HepG2 (cell line): Measurements from ENCODE around the gene SCAF8. TPM values are rescaled to one million over a fixed set of nuclear protein-coding genes. Genes with fewer than 3 reads are reported as not detected.

Experiments
- ATAC-seq: fragments of 200-7000 bp; cut with Tn5 transposase; 3 replicates; pipeline ENCODE4 v1.9.1; 2020; ENCODE audit warnings: mild to moderate bottlenecking, moderate library complexity
- BruUV-seq: library from RNA; stranded (reverse); fragments of 400-500 nt; replicated peaks from 2 replicates; lab custom pipeline; 2021; lab: Mats Ljungman, UMichigan
- CTCF ChIA-PET: fragments of 300-600 bp; formaldehyde crosslinking; extraction: SDS; loops from one replicate; lab custom pipeline; 2021; ENCODE audit warnings: low total read pairs, inconsistent platforms, low intra/inter-chr PET ratio; lab: Yijun Ruan, JAX
- POLR2A ChIA-PET: fragments of 350-600 bp; sonication (Branson Sonifier 250); formaldehyde crosslinking; loops from one replicate; lab custom pipeline; 2020; ENCODE audit warnings: antibody characterized with exemption, inconsistent platforms; lab: Yijun Ruan, JAX
- DNase-seq: peaks from one replicate; pipeline ENCODE4 v3.0.0-alpha.2; 2015; ENCODE audit warnings: low spot score
- FAIRE-seq: peaks from 3 replicates; lab custom pipeline; 2011; peaks lifted over from hg19 to GRCh38; lab: Jason Lieb, UNC
- H2AFZ ChIP-seq: one replicate; pipeline ENCODE4 v1.6.1; 2011; ENCODE audit warnings: low read length, inconsistent platforms
- H3K27ac ChIP-seq: fragments of 300-600 bp; 3 replicates; pipeline ENCODE4 v1.8.0; 2011; ENCODE audit warnings: mixed run types, mild to moderate bottlenecking, mixed read lengths, low read length, inconsistent platforms; ENCODE audit not compliant: insufficient read depth; ENCODE audit errors: extremely low read length
- H3K27me3 ChIP-seq, 2 experiments: fragments of 200-600 bp in 1 of 2; 2 replicates in 1 of 2; 3 replicates in 1 of 2; pipeline versions ENCODE4 v1.6.0 to v1.8.0; 2011; ENCODE audit warnings: low read length in 2 of 2, mild to moderate bottlenecking in 2 of 2, moderate library complexity in 2 of 2, inconsistent platforms in 1 of 2; ENCODE audit not compliant: insufficient read depth in 2 of 2, control insufficient read depth in 1 of 2
- H3K36me3 ChIP-seq, 2 experiments: fragments of 200-600 bp in 1 of 2; replicated peaks in 1 of 2; 2 replicates in 1 of 2; 3 replicates in 1 of 2; pipeline versions ENCODE4 v1.5.1 to v1.8.0; 2011; ENCODE audit warnings: low read length in 2 of 2, inconsistent platforms in 1 of 2; ENCODE audit not compliant: insufficient read depth in 2 of 2, control insufficient read depth in 1 of 2
- H3K4me1 ChIP-seq: 2 replicates; pipeline ENCODE4 v1.5.1; 2012; ENCODE audit warnings: low read length, inconsistent platforms; ENCODE audit not compliant: insufficient read depth
- H3K4me2 ChIP-seq: 2 replicates; pipeline ENCODE4 v1.6.0; 2011; ENCODE audit warnings: low read depth, low read length, inconsistent platforms
- H3K4me3 ChIP-seq, 3 experiments: fragments of 200-600 bp in 1 of 3; sonication (generic), shearing (Covaris generic) in 1 of 3; replicated peaks in 1 of 3; 2 replicates each; pipeline ENCODE4 v1.5.1; 2011 to 2016; ENCODE audit warnings: low read length in 3 of 3, inconsistent platforms in 2 of 3, low read depth in 2 of 3, mild to moderate bottlenecking in 2 of 3, control low read depth in 1 of 3, mixed read lengths in 1 of 3; ENCODE audit not compliant: insufficient read depth in 1 of 3
- H3K79me2 ChIP-seq: one replicate; pipeline ENCODE4 v1.6.1; 2011; ENCODE audit warnings: low read length, inconsistent platforms; ENCODE audit not compliant: insufficient read depth
- H3K9ac ChIP-seq: 2 replicates; pipeline ENCODE4 v1.6.0; 2011; ENCODE audit warnings: mild to moderate bottlenecking, low read depth, low read length, inconsistent platforms; ENCODE audit not compliant: insufficient read depth
- H3K9me3 ChIP-seq: 2 replicates; pipeline ENCODE4 v1.5.1; 2012; ENCODE audit warnings: mild to moderate bottlenecking, low read length
- H4K20me1 ChIP-seq: 2 replicates; pipeline ENCODE4 v1.6.0; 2011; ENCODE audit warnings: inconsistent platforms, mild to moderate bottlenecking, low read length, moderate library complexity; ENCODE audit not compliant: insufficient read depth
- CCAR2 ChIP-seq: fragments of 200-400 bp; formaldehyde crosslinking; optimal IDR thresholded peaks from 2 replicates; pipeline ENCODE3; 2018; ENCODE audit warnings: low read depth, mild to moderate bottlenecking, low read length, moderate library complexity
- EEA1 ChIP-seq: sonication (generic); formaldehyde crosslinking; IDR thresholded peaks from 2 replicates; pipeline ENCODE4 v1.5.1; 2020; ENCODE audit warnings: mild to moderate bottlenecking, missing genetic modification reagents, borderline replicate concordance
- FIP1L1 ChIP-seq: fragments of 200-400 bp; formaldehyde crosslinking; IDR thresholded peaks from 2 replicates; pipeline ENCODE4 v1.6.1; 2018; ENCODE audit warnings: low read depth, mild to moderate bottlenecking, low read length, moderate library complexity, borderline replicate concordance; ENCODE audit not compliant: insufficient read depth
- FOSL1 ChIP-seq: sonication (generic); formaldehyde crosslinking; IDR thresholded peaks from 2 replicates; pipeline ENCODE4 v1.9.0; 2021; ENCODE audit warnings: missing genetic modification reagents, borderline replicate concordance
- GLI4 ChIP-seq: sonication (generic); formaldehyde crosslinking; IDR thresholded peaks from 2 replicates; pipeline ENCODE4 v1.5.1; 2020; ENCODE audit warnings: missing genetic modification reagents, mild to moderate bottlenecking, moderate library complexity, borderline replicate concordance
- HES4 ChIP-seq: sonication (generic); formaldehyde crosslinking; IDR thresholded peaks from 2 replicates; pipeline ENCODE4 v1.9.0; 2021; ENCODE audit warnings: mild to moderate bottlenecking, missing genetic modification reagents, borderline replicate concordance
- NR1H2 ChIP-seq: sonication (generic); formaldehyde crosslinking; IDR thresholded peaks from 2 replicates; pipeline ENCODE4 v1.8.1; 2022; ENCODE audit warnings: low read depth, missing genetic modification reagents, borderline replicate concordance
- ZFP36 ChIP-seq: fragments of 150-350 bp; IDR thresholded peaks from 2 replicates; pipeline ENCODE4 v1.6.1; 2018; ENCODE audit warnings: borderline replicate concordance, low read length, low read depth; ENCODE audit not compliant: partially characterized antibody
- ZMYM4 ChIP-seq: sonication (generic); formaldehyde crosslinking; IDR thresholded peaks from 2 replicates; pipeline ENCODE4 v1.8.1; 2023; ENCODE audit warnings: mild to moderate bottlenecking, missing genetic modification reagents
- ZNF761 ChIP-seq: sonication (generic); formaldehyde crosslinking; conservative IDR thresholded peaks from 2 replicates; pipeline ENCODE4 v1.4.0; 2020; ENCODE audit warnings: mild to moderate bottlenecking, missing genetic modification reagents
- WGBS: methylation state at CpG from one replicate; pipeline ENCODE4 v1.1.6; 2017; ENCODE audit warnings: low lambda C conversion rate; 5-methylcytosine and 5-hydroxymethylcytosine counted together
- in situ Hi-C: cut with HindIII; loops from 2 replicates; pipeline ENCODE4 v1.10.0; 2017; ENCODE audit warnings: low pct_unique_long_range_greater_than_20kb; ENCODE audit not compliant: extremely low pct_ligation_motif_present
- intact Hi-C: fragments of 100-400 bp; cut with micrococcal nuclease; formaldehyde crosslinking; loops from one replicate; pipeline ENCODE4 v1.10.0; 2022; ENCODE audit not compliant: unreplicated experiment
- polyA plus RNA-seq, 8 experiments: library from polyadenylated mRNA; depleted of rRNA in 3 of 8; stranded (reverse) in 7 of 8; unstranded in 1 of 8; fragments of >200 nt; fragmentation: Illumina TruSeq in 4 of 8; extraction: Trizol in 4 of 8; gene quantifications; 2 replicates each; pipeline versions ENCODE4 v1.2.1 to v1.2.3, GENCODE V29; 2011 to 2016; ENCODE audit warnings: low read depth in 4 of 8, missing spikeins in 1 of 8, mixed read lengths in 1 of 8; ENCODE audit not compliant: insufficient read depth in 1 of 8
- total RNA-seq, 5 experiments: library from RNA; depleted of rRNA; stranded (reverse); fragments of >200 nt; fragmentation: Illumina TruSeq; extraction: Trizol; gene quantifications; 2 replicates each; pipeline ENCODE4 v1.2.3, GENCODE V29; 2016; ENCODE audit warnings: low read depth in 1 of 5
- TF ChIP-seq, protein P1 (sequence below): sonication (generic); formaldehyde crosslinking; IDR thresholded peaks from 2 replicates; pipeline ENCODE4 v1.8.1; 2022; ENCODE audit warnings: low read depth, mild to moderate bottlenecking, missing genetic modification reagents
- TF ChIP-seq, protein P2 (sequence below): sonication (generic); formaldehyde crosslinking; IDR thresholded peaks from 2 replicates; pipeline ENCODE4 v1.5.0; 2020; ENCODE audit warnings: mild to moderate bottlenecking, missing genetic modification reagents, borderline replicate concordance

The SCAF8 gene
- total and polyA plus RNA-seq, 2 of the 13 experiments (the other 11 are each of a cell fraction or from before 2014, with no cell fraction given) = 15.3 to 40.8 TPM

DNA sequence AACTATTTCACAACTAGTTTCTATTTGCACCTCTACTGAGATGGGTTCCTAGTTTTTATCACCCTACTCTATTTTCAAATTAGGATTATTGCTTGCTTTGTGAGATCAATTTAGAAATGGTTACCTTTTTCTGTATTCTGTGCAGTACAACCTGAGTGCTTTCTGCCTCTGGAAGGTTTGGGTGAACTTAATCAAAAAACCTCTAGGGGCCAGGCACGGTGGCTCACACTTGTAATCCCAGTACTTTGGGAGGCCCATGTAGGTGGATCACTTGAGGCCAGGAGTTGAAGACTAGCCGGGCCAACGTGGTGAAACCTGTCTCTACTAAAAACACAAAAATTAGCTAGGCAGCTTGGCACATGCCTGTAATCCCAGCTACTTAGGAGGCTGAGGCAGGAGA lies 63.3 kb downstream of the SCAF8 start (continued):
- TF ChIP-seq, protein P1, sequence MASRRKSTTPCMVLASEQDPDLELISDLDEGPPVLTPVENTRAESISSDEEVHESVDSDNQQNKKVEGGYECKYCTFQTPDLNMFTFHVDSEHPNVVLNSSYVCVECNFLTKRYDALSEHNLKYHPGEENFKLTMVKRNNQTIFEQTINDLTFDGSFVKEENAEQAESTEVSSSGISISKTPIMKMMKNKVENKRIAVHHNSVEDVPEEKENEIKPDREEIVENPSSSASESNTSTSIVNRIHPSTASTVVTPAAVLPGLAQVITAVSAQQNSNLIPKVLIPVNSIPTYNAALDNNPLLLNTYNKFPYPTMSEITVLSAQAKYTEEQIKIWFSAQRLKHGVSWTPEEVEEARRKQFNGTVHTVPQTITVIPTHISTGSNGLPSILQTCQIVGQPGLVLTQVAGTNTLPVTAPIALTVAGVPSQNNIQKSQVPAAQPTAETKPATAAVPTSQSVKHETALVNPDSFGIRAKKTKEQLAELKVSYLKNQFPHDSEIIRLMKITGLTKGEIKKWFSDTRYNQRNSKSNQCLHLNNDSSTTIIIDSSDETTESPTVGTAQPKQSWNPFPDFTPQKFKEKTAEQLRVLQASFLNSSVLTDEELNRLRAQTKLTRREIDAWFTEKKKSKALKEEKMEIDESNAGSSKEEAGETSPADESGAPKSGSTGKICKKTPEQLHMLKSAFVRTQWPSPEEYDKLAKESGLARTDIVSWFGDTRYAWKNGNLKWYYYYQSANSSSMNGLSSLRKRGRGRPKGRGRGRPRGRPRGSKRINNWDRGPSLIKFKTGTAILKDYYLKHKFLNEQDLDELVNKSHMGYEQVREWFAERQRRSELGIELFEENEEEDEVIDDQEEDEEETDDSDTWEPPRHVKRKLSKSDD (CRISPR knock-in tag) = no peak

DNA sequence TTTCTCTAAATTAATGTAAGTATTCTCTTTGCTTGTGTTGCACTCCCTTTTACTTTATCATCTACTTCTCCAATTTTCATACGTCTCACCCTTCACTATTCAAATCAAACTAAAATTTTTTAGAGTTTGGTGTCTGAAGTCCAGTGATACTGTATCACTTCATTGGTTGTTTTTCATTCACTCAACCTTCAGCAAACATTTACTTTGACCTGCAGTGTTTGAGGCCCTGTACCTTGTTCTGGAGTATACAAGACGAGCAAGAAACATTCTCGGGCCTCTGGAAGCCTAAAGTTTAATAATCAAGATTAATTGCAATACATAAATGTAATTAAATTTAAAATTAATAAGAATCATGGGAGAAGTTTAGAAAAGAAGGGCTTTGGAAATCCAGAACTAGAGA lies 64.6 kb downstream of the SCAF8 start:
- Histone ChIP-seq H3K4me2 (peak overlapping the region; percentile 54), H3K36me3 (peaks cover 26 to 48% of the 10 kb centered on the region in 2 experiments)
- POLR2A ChIA-PET = no interaction called here
- TF ChIP-seq NR1H2 (no peak), ZFP36 (no peak), FIP1L1 (no peak), ZNF761 (CRISPR knock-in tag) (no peak), EEA1 (CRISPR knock-in tag) (no peak), FOSL1 (CRISPR knock-in tag) (no peak), CCAR2 (no peak), GLI4 (CRISPR knock-in tag) (no peak), HES4 (CRISPR knock-in tag) (no peak), ZMYM4 (CRISPR knock-in tag) (0 out of 2 replicates have a peak, but pooled peaks have one; percentile 8)
- TF ChIP-seq, protein P2, sequence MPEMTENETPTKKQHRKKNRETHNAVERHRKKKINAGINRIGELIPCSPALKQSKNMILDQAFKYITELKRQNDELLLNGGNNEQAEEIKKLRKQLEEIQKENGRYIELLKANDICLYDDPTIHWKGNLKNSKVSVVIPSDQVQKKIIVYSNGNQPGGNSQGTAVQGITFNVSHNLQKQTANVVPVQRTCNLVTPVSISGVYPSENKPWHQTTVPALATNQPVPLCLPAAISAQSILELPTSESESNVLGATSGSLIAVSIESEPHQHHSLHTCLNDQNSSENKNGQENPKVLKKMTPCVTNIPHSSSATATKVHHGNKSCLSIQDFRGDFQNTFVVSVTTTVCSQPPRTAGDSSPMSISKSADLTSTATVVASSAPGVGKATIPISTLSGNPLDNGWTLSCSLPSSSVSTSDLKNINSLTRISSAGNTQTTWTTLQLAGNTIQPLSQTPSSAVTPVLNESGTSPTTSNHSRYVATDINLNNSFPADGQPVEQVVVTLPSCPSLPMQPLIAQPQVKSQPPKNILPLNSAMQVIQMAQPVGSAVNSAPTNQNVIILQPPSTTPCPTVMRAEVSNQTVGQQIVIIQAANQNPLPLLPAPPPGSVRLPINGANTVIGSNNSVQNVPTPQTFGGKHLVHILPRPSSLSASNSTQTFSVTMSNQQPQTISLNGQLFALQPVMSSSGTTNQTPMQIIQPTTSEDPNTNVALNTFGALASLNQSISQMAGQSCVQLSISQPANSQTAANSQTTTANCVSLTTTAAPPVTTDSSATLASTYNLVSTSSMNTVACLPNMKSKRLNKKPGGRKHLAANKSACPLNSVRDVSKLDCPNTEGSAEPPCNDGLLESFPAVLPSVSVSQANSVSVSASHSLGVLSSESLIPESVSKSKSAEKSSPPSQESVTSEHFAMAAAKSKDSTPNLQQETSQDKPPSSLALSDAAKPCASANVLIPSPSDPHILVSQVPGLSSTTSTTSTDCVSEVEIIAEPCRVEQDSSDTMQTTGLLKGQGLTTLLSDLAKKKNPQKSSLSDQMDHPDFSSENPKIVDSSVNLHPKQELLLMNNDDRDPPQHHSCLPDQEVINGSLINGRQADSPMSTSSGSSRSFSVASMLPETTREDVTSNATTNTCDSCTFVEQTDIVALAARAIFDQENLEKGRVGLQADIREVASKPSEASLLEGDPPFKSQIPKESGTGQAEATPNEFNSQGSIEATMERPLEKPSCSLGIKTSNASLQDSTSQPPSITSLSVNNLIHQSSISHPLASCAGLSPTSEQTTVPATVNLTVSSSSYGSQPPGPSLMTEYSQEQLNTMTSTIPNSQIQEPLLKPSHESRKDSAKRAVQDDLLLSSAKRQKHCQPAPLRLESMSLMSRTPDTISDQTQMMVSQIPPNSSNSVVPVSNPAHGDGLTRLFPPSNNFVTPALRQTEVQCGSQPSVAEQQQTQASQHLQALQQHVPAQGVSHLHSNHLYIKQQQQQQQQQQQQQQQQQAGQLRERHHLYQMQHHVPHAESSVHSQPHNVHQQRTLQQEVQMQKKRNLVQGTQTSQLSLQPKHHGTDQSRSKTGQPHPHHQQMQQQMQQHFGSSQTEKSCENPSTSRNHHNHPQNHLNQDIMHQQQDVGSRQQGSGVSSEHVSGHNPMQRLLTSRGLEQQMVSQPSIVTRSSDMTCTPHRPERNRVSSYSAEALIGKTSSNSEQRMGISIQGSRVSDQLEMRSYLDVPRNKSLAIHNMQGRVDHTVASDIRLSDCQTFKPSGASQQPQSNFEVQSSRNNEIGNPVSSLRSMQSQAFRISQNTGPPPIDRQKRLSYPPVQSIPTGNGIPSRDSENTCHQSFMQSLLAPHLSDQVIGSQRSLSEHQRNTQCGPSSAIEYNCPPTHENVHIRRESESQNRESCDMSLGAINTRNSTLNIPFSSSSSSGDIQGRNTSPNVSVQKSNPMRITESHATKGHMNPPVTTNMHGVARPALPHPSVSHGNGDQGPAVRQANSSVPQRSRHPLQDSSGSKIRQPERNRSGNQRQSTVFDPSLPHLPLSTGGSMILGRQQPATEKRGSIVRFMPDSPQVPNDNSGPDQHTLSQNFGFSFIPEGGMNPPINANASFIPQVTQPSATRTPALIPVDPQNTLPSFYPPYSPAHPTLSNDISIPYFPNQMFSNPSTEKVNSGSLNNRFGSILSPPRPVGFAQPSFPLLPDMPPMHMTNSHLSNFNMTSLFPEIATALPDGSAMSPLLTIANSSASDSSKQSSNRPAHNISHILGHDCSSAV (CRISPR knock-in tag) = no peak

More for the DNA sequence above, 64.6 kb downstream of the SCAF8 start:
- no peak for FAIRE-seq
- in situ Hi-C loops (no loop called here), intact Hi-C loops (no loop called here)
- peak; percentile 48 for DNase-seq
- ATAC-seq = peak; percentile 86
- Histone ChIP-seq H3K4me1 (peaks cover 18% of the 10 kb centered on the region), H3K9ac (no peak overlapping the region), H3K27ac (peak overlapping the region; percentile 2), H2AFZ (no peak overlapping the region), H3K4me3 (no peak overlapping the region), H3K9me3 (no peaks in the 10 kb centered on the region), H3K79me2 (peaks cover 6% of the 10 kb centered on the region), H4K20me1 (no peaks in the 10 kb centered on the region), H3K27me3 (no peaks in the 10 kb centered on the region)
- 22% methylated on average over 3 of the region's 3 CpGs for WGBS
- no TSS peak for BruUV-seq
- CTCF ChIA-PET = no interaction called here
